ENCODE data around the gene SPATC1L.

Gene SPATC1L

DNA sequence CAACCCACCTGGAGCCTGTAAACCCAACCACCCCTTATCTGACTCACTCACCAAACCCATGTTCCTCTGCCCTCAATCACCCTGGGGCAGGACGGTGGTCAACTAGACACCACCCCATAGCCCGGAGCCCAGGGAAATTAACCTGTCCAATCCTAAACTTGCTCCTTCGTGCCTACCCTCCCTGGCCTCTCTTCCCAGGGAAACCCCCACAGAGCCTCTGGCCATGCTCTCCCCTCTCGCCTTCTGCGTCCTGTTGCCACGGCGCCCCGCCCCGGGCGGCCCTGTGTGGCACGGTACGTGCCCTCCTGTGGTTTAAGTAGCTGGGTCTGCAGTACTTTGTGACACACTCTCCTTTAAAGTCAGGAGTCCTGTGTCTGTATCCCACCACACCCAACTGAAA, 24.9 kb downstream of the SPATC1L start:
- H3K27ac ChIP-seq, result no peak overlapping the region
- TF ChIP-seq, protein P1, sequence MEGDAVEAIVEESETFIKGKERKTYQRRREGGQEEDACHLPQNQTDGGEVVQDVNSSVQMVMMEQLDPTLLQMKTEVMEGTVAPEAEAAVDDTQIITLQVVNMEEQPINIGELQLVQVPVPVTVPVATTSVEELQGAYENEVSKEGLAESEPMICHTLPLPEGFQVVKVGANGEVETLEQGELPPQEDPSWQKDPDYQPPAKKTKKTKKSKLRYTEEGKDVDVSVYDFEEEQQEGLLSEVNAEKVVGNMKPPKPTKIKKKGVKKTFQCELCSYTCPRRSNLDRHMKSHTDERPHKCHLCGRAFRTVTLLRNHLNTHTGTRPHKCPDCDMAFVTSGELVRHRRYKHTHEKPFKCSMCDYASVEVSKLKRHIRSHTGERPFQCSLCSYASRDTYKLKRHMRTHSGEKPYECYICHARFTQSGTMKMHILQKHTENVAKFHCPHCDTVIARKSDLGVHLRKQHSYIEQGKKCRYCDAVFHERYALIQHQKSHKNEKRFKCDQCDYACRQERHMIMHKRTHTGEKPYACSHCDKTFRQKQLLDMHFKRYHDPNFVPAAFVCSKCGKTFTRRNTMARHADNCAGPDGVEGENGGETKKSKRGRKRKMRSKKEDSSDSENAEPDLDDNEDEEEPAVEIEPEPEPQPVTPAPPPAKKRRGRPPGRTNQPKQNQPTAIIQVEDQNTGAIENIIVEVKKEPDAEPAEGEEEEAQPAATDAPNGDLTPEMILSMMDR (conservative IDR thresholded peaks at IDR 0.05), result no peak
- TF ChIP-seq ZFX (IDR thresholded peaks at IDR 0.05), result no peak

DNA sequence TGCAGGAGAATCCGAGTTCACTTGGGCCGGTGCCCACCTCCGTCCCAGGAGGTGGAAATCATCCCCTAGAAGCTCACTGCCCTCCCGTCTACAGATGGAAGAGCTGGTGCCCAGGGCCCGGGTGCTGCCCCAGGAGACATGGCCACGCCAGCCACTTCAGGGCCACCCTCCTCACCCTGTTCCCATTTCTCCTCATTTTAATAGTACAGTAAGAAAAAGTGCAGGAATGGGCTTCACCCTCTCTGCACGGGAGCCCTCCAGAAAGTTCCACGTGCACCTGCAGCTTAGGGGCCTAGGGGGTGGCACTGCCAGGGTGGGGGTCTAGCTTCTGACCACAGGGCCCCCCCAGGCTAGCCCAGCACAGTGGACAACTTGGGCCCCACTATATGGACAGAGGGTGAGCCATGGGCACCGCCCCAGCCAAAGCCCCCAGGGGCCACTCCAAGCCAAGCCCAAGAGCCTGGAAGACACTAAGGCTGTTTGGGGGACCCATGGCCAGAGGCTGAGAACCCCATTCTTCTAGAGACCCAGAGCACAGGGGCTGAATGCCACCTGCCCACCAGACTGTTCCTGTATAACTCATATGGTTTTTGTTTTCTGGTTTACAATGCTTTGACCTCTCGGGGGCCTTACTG, 25.5 kb downstream of the SPATC1L start:
- TF ChIP-seq, protein P1 (conservative IDR thresholded peaks at IDR 0.05), result no peak
- TF ChIP-seq ZFX (IDR thresholded peaks at IDR 0.05), result no peak

GRCh38 chr21:46157987-46158451, 26.2 kb downstream of the SPATC1L start:
- TF ChIP-seq ZFX (IDR thresholded peaks at IDR 0.05), result no peak
- TF ChIP-seq, protein P1 (conservative IDR thresholded peaks at IDR 0.05), result no peak
- H3K27ac ChIP-seq, result no peak overlapping the region

More for the DNA sequence above, 25.5 kb downstream of the SPATC1L start:
- H3K27ac ChIP-seq, result no peak overlapping the region

DNA sequence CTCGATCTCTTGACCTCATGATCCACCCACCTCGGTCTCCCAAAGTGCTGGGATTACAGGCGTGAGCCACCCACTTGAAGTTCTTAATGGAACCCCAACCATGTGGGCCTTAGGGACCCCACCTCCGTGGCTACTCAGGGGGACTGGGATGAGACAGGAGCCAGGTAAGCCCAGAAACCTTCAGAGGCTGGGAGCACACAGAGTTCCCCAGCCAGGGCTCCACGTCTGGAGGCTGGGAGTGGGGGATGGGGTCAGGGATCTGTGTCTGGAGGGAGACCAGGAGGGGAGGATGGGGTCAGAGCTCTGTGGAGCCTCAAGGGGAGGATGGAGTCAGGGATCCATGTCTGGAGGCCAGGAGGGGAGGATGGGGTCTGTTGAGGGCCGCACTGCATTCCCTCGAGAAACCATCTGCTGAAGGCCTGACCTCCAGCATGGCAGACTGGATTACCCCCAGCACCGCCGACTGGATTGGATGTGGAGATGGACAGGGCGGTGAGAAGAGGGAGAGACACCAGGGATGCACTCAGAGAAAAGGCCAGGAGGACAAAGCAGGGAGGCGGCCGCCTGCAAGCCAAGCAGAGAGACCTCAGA, 26.8 kb downstream of the SPATC1L start:
- H3K27ac ChIP-seq, result no peak overlapping the region
- TF ChIP-seq, protein P1 (conservative IDR thresholded peaks at IDR 0.05), result no peak
- no peak for TF ChIP-seq ZFX (IDR thresholded peaks at IDR 0.05)

GRCh38 chr21:46156678-46157077, 27.6 kb downstream of the SPATC1L start:
- TF ChIP-seq, protein P1 (conservative IDR thresholded peaks at IDR 0.05), result no peak
- TF ChIP-seq ZFX (IDR thresholded peaks at IDR 0.05), result no peak
- no peak overlapping the region for H3K27ac ChIP-seq

GRCh38 chr21:46156378-46156645, 27.9 kb downstream of the SPATC1L start:
- H3K27ac ChIP-seq, result no peak overlapping the region
- TF ChIP-seq, protein P1 (conservative IDR thresholded peaks at IDR 0.05), result no peak
- TF ChIP-seq ZFX (IDR thresholded peaks at IDR 0.05), result no peak

- TF ChIP-seq ZFX (IDR thresholded peaks at IDR 0.05), result no peak
- TF ChIP-seq, protein P1 (conservative IDR thresholded peaks at IDR 0.05), result no peak
- no peak within 1 kb of the TSS for H3K27ac ChIP-seq
Observed at GRCh38 chr21:46155514-46156377, 28.5 kb downstream of the SPATC1L start, which contains the start of gene FTCD. Gene FTCD, minus strand, starts transcription at chr21:46155579. Its CDS starts 56 bp downstream, at chr21:46155523.

Measured in C4-2B (cell line).